ENCODE measurements around the gene KRTAP5-8.
"Not testable (repeated sequence)": the region's sequence is repeated elsewhere in the genome, so short reads cannot be mapped to it uniquely, and the experiment has no call there.

- TF ChIP-seq CTCF (conservative IDR thresholded peaks at IDR 0.05 in 1 of 2, IDR thresholded peaks at IDR 0.05 in 1 of 2; ENCODE audit: low read depth in 1 of 2, low read length in 2 of 2); EZH2 (IDR thresholded peaks at IDR 0.05; ENCODE audit: low read length, missing control alignments): not testable (repeated sequence)
These were observed 10.8 kb upstream of the KRTAP5-8 start, which contains the start of gene KRTAP5-7 for GRCh38 chr11:71526796-71527575.

Measured in fibroblast of lung (primary cell).